ENCODE data around the gene GPR171.
A peak's percentile ranks its signal among the peaks of the same experiment; 100 is the strongest.

GPR171 gene

GRCh38 chr3:151232991-151233390 is 30.0 kb upstream of the GPR171 start:
- TF ChIP-seq ZBTB7A (IDR thresholded peaks at IDR 0.05; ENCODE audit: low read depth) = no peak
- TF ChIP-seq RAD21 (IDR thresholded peaks at IDR 0.05; ENCODE audit: low read depth) = no peak
- no peak for TF ChIP-seq YY1 (IDR thresholded peaks at IDR 0.05; ENCODE audit: low read depth)
- no peak for TF ChIP-seq REST (IDR thresholded peaks at IDR 0.05; ENCODE audit: low read depth)
- TF ChIP-seq FOXM1 (IDR thresholded peaks at IDR 0.05; ENCODE audit: borderline replicate concordance, low read depth) = no peak
- TF ChIP-seq CREB1 (IDR thresholded peaks at IDR 0.05; ENCODE audit: low read depth) = no peak
- no peak for TF ChIP-seq TEAD4 (IDR thresholded peaks at IDR 0.05)
- TF ChIP-seq TAF1 (IDR thresholded peaks at IDR 0.05; ENCODE audit: low read depth) = no peak
- no peak for TF ChIP-seq USF1 (IDR thresholded peaks at IDR 0.05)
- no peak for TF ChIP-seq EP300 (IDR thresholded peaks at IDR 0.05; ENCODE audit: borderline replicate concordance)
- no peak for TF ChIP-seq CEBPB (IDR thresholded peaks at IDR 0.05)
- TF ChIP-seq TCF12 (IDR thresholded peaks at IDR 0.05; ENCODE audit: low read depth) = no peak
- TF ChIP-seq NFIC (IDR thresholded peaks at IDR 0.05) = no peak
- TF ChIP-seq MAX (IDR thresholded peaks at IDR 0.05) = no peak
- TF ChIP-seq EGR1 (IDR thresholded peaks at IDR 0.05) = no peak

GRCh38 chr3:151230646-151231045 is 27.6 kb upstream of the GPR171 start:
- no peak for TF ChIP-seq REST (IDR thresholded peaks at IDR 0.05; ENCODE audit: low read depth)
- no peak for TF ChIP-seq EP300 (IDR thresholded peaks at IDR 0.05; ENCODE audit: borderline replicate concordance)
- TF ChIP-seq TEAD4 (IDR thresholded peaks at IDR 0.05) = no peak
- TF ChIP-seq EGR1 (IDR thresholded peaks at IDR 0.05) = no peak
- no peak for TF ChIP-seq MAX (IDR thresholded peaks at IDR 0.05)
- no peak for TF ChIP-seq RAD21 (IDR thresholded peaks at IDR 0.05; ENCODE audit: low read depth)
- TF ChIP-seq TAF1 (IDR thresholded peaks at IDR 0.05; ENCODE audit: low read depth) = no peak
- TF ChIP-seq CREB1 (IDR thresholded peaks at IDR 0.05; ENCODE audit: low read depth) = no peak
- no peak for TF ChIP-seq ZBTB7A (IDR thresholded peaks at IDR 0.05; ENCODE audit: low read depth)

- TF ChIP-seq MAX (IDR thresholded peaks at IDR 0.05) = no peak
- TF ChIP-seq ZBTB7A (IDR thresholded peaks at IDR 0.05; ENCODE audit: low read depth) = no peak
- TF ChIP-seq RAD21 (IDR thresholded peaks at IDR 0.05; ENCODE audit: low read depth) = no peak
- no peak for TF ChIP-seq USF1 (IDR thresholded peaks at IDR 0.05)
- no peak for TF ChIP-seq TAF1 (IDR thresholded peaks at IDR 0.05; ENCODE audit: low read depth)
- no peak for TF ChIP-seq EP300 (IDR thresholded peaks at IDR 0.05; ENCODE audit: borderline replicate concordance)
- TF ChIP-seq NFIC (IDR thresholded peaks at IDR 0.05) = no peak
- TF ChIP-seq CREB1 (IDR thresholded peaks at IDR 0.05; ENCODE audit: low read depth) = no peak
- no peak for TF ChIP-seq EGR1 (IDR thresholded peaks at IDR 0.05)
These were observed 25.6 kb upstream of the GPR171 start for GRCh38 chr3:151228666-151229040.

- TF ChIP-seq TAF1 (IDR thresholded peaks at IDR 0.05; ENCODE audit: low read depth) (no peak), RAD21 (IDR thresholded peaks at IDR 0.05; ENCODE audit: low read depth) (peak; percentile 93), TEAD4 (IDR thresholded peaks at IDR 0.05) (no peak)
These were observed 25.0 kb upstream of the GPR171 start for GRCh38 chr3:151227807-151228665.

- TF ChIP-seq TCF12 (IDR thresholded peaks at IDR 0.05; ENCODE audit: low read depth) (no peak), TEAD4 (IDR thresholded peaks at IDR 0.05) (no peak), EGR1 (IDR thresholded peaks at IDR 0.05) (no peak)
These were observed 24.3 kb upstream of the GPR171 start for GRCh38 chr3:151227266-151227806.

GRCh38 chr3:151226825-151227224 is 23.8 kb upstream of the GPR171 start:
- no peak for TF ChIP-seq CREB1 (IDR thresholded peaks at IDR 0.05; ENCODE audit: low read depth)
- TF ChIP-seq FOXM1 (IDR thresholded peaks at IDR 0.05; ENCODE audit: borderline replicate concordance, low read depth) = no peak
- TF ChIP-seq ZBTB7A (IDR thresholded peaks at IDR 0.05; ENCODE audit: low read depth) = no peak
- TF ChIP-seq EGR1 (IDR thresholded peaks at IDR 0.05) = no peak
- no peak for TF ChIP-seq YY1 (IDR thresholded peaks at IDR 0.05; ENCODE audit: low read depth)
- no peak for TF ChIP-seq TCF12 (IDR thresholded peaks at IDR 0.05; ENCODE audit: low read depth)

Data from Ishikawa (cell line).